K562 (cell line): Measurements from ENCODE around the gene B2M. TPM values are rescaled to one million over a fixed set of nuclear protein-coding genes. Genes with fewer than 3 reads are reported as not detected.

Experiments
- C11orf30 ChIP-seq: fragments of 450-650 bp; IDR thresholded peaks from 2 replicates; pipeline ENCODE4 v1.6.1; 2016; ENCODE audit warnings: low read depth, mild to moderate bottlenecking
- CBFA2T3 ChIP-seq: fragments of 450-650 bp; IDR thresholded peaks from 2 replicates; pipeline ENCODE4 v1.6.1; 2017
- CBX8 ChIP-seq: fragments of 200-600 bp; sonication (generic); IDR thresholded peaks from 2 replicates; pipeline ENCODE4 v1.6.1; 2012; ENCODE audit warnings: borderline replicate concordance, mixed run types, low read depth, mild to moderate bottlenecking, moderate library complexity, mixed read lengths, low read length, control low read depth, inconsistent platforms; ENCODE audit not compliant: poor library complexity, severe bottlenecking; ENCODE audit errors: extremely low read depth
- DPF2 ChIP-seq: fragments of 450-650 bp; IDR thresholded peaks from 2 replicates; pipeline ENCODE4 v1.6.1; 2016
- ETS2 ChIP-seq: IDR thresholded peaks from 2 replicates; pipeline ENCODE4 v1.6.1; 2016; ENCODE audit warnings: borderline replicate concordance, missing genetic modification characterization, mild to moderate bottlenecking, moderate library complexity, missing compliant biosample characterization; ENCODE audit not compliant: poor library complexity, severe bottlenecking
- JUND ChIP-seq, 2 experiments: IDR thresholded peaks; 2 replicates in 1 of 2; 3 replicates in 1 of 2; pipeline ENCODE4 v1.6.1; 2011; ENCODE audit warnings: borderline replicate concordance in 2 of 2, low read depth in 2 of 2, low read length in 2 of 2, improper control_type of control experiment in 1 of 2, missing biosample characterization in 1 of 2, missing genetic modification characterization in 1 of 2, missing genetic modification reagents in 1 of 2
- NKRF ChIP-seq: fragments of 450-650 bp; IDR thresholded peaks from 2 replicates; pipeline ENCODE4 v1.6.1; 2016; ENCODE audit warnings: borderline replicate concordance
- PHTF2 ChIP-seq: fragments of 250-450 bp; sonication (Bioruptor Pico); IDR thresholded peaks from 2 replicates; pipeline ENCODE4 v1.5.0; 2021; ENCODE audit warnings: mild to moderate bottlenecking
- POLR2G ChIP-seq: fragments of 200-400 bp; formaldehyde crosslinking; IDR thresholded peaks from 2 replicates; pipeline ENCODE4 v1.6.1; 2017; ENCODE audit warnings: low read depth, mild to moderate bottlenecking, antibody characterized with exemption, low read length, moderate library complexity
- PTTG1 ChIP-seq: fragments of 450-650 bp; IDR thresholded peaks from 2 replicates; pipeline ENCODE4 v1.6.1; 2016; ENCODE audit warnings: low read depth, mild to moderate bottlenecking, missing genetic modification characterization, missing compliant biosample characterization
- RNF219 ChIP-seq: fragments of 250-450 bp; sonication (Bioruptor Pico); IDR thresholded peaks from 2 replicates; pipeline ENCODE4 v1.5.0; 2022; ENCODE audit warnings: mild to moderate bottlenecking
- TAL1 ChIP-seq: fragments of 450-650 bp; IDR thresholded peaks from 2 replicates; pipeline ENCODE4 v1.6.1; 2016; ENCODE audit warnings: mild to moderate bottlenecking
- TRIM28 ChIP-seq: fragments of 450-650 bp; IDR thresholded peaks from 2 replicates; pipeline ENCODE4 v1.6.1; 2017
- ZBTB33 ChIP-seq: sonication (generic); formaldehyde crosslinking; IDR thresholded peaks from 2 replicates; pipeline ENCODE4 v1.8.1; 2023; ENCODE audit warnings: mild to moderate bottlenecking, missing genetic modification reagents
- ZNF311 ChIP-seq: fragments of 250-450 bp; sonication (Bioruptor Pico); IDR thresholded peaks from 2 replicates; pipeline ENCODE4 v1.4.0; 2020; ENCODE audit warnings: mild to moderate bottlenecking, moderate library complexity
- polyA plus RNA-seq, 8 experiments: library from polyadenylated mRNA; depleted of rRNA in 4 of 8; stranded (reverse) in 5 of 8; unstranded in 3 of 8; fragments of >200 nt; fragmentation: Nextera tagmentation in 2 of 8; fragmentation: Illumina TruSeq in 1 of 8; extraction: Ambion mirVana in 2 of 8; extraction: Trizol in 1 of 8; gene quantifications; 2 replicates each; pipeline versions ENCODE4 v1.2.1 to v1.2.3, GENCODE V29; 2011 to 2014; ENCODE audit warnings: inconsistent platforms in 1 of 8, missing spikeins in 1 of 8
- total RNA-seq, 7 experiments: library from RNA; depleted of rRNA in 6 of 7; stranded (reverse); fragments of >200 nt in 6 of 7; fragmentation: Illumina TruSeq in 2 of 7; extraction: Trizol in 2 of 7; gene quantifications; 2 replicates each; pipeline versions ENCODE4 v1.2.1 to v1.2.3, GENCODE V29; 2011 to 2021; ENCODE audit warnings: low replicate concordance in 1 of 7
- TF ChIP-seq, protein P1 (sequence below), 2 experiments: fragments of 150-350 bp in 1 of 2; IDR thresholded peaks; 2 replicates each; pipeline ENCODE4 v1.6.1; 2012 to 2016; ENCODE audit warnings: low read depth in 2 of 2, low read length in 2 of 2, mild to moderate bottlenecking in 1 of 2, moderate library complexity in 1 of 2

B2M gene
- total and polyA plus RNA-seq, 9 of the 15 experiments (the other 6 are each of a cell fraction or from before 2014, with no cell fraction given): 460 to 3,138 (median 1,032) TPM

DNA sequence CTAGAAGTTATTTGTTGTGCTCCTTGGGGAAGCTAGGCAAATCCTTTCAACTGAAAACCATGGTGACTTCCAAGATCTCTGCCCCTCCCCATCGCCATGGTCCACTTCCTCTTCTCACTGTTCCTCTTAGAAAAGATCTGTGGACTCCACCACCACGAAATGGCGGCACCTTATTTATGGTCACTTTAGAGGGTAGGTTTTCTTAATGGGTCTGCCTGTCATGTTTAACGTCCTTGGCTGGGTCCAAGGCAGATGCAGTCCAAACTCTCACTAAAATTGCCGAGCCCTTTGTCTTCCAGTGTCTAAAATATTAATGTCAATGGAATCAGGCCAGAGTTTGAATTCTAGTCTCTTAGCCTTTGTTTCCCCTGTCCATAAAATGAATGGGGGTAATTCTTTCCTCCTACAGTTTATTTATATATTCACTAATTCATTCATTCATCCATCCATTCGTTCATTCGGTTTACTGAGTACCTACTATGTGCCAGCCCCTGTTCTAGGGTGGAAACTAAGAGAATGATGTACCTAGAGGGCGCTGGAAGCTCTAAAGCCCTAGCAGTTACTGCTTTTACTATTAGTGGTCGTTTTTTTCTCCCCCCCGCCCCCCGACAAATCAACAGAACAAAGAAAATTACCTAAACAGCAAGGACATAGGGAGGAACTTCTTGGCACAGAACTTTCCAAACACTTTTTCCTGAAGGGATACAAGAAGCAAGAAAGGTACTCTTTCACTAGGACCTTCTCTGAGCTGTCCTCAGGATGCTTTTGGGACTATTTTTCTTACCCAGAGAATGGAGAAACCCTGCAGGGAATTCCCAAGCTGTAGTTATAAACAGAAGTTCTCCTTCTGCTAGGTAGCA is 851 bp upstream of the B2M start (continued):
- TF ChIP-seq RNF219 (CRISPR knock-in tag): no peak
- TF ChIP-seq CBFA2T3: no peak
- TF ChIP-seq, protein P1, sequence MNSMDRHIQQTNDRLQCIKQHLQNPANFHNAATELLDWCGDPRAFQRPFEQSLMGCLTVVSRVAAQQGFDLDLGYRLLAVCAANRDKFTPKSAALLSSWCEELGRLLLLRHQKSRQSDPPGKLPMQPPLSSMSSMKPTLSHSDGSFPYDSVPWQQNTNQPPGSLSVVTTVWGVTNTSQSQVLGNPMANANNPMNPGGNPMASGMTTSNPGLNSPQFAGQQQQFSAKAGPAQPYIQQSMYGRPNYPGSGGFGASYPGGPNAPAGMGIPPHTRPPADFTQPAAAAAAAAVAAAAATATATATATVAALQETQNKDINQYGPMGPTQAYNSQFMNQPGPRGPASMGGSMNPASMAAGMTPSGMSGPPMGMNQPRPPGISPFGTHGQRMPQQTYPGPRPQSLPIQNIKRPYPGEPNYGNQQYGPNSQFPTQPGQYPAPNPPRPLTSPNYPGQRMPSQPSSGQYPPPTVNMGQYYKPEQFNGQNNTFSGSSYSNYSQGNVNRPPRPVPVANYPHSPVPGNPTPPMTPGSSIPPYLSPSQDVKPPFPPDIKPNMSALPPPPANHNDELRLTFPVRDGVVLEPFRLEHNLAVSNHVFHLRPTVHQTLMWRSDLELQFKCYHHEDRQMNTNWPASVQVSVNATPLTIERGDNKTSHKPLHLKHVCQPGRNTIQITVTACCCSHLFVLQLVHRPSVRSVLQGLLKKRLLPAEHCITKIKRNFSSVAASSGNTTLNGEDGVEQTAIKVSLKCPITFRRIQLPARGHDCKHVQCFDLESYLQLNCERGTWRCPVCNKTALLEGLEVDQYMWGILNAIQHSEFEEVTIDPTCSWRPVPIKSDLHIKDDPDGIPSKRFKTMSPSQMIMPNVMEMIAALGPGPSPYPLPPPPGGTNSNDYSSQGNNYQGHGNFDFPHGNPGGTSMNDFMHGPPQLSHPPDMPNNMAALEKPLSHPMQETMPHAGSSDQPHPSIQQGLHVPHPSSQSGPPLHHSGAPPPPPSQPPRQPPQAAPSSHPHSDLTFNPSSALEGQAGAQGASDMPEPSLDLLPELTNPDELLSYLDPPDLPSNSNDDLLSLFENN (IDR thresholded peaks at IDR 0.05; ENCODE audit: low read depth in 2 of 2, low read length in 2 of 2): no peak
- TF ChIP-seq ZNF311 (CRISPR knock-in tag): no peak
- TF ChIP-seq ZBTB33 (CRISPR knock-in tag): 0 out of 2 replicates have a peak, but pooled peaks have one; percentile 10
- no peak for TF ChIP-seq ETS2 (tag)
- no peak for TF ChIP-seq POLR2G
- 0 out of 2 replicates have a peak, but pooled peaks have one; percentile 11 for TF ChIP-seq TRIM28
- TF ChIP-seq C11orf30: no peak
- no peak for TF ChIP-seq PTTG1 (tag)
- TF ChIP-seq CBX8: no peak
- TF ChIP-seq NKRF: no peak
- no peak for TF ChIP-seq TAL1
- no peak for TF ChIP-seq DPF2
- no peak for TF ChIP-seq JUND (IDR thresholded peaks at IDR 0.05; ENCODE audit: borderline replicate concordance, low read depth, low read length)
- TF ChIP-seq JUND (tag; IDR thresholded peaks at IDR 0.05; ENCODE audit: borderline replicate concordance, low read depth, low read length): 0 out of 3 replicates have a peak, but pooled peaks have one; percentile 20
- TF ChIP-seq PHTF2 (CRISPR knock-in tag): no peak
